ENCODE results near the gene CAPN14. TPM values are rescaled to one million over a fixed set of nuclear protein-coding genes. Genes with fewer than 3 reads are reported as not detected.

CAPN14 gene
- total RNA-seq, 1 experiment from 2014 or later = not detected

- no peak for TF ChIP-seq CTCF (IDR thresholded peaks at IDR 0.05 in 2 of 3, conservative IDR thresholded peaks at IDR 0.05 in 1 of 3; ENCODE audit: borderline replicate concordance in 1 of 3, insufficient read depth in 1 of 3, low read depth in 2 of 3, low read length in 2 of 3)
These were observed 75.2 kb downstream of the CAPN14 start (continued) for GRCh38 chr2:31142110-31142509.

GRCh38 chr2:31141443-31142085 lies 75.8 kb downstream of the CAPN14 start:
- Histone ChIP-seq H3K4me3 (replicated peaks in 1 of 2; ENCODE audit: low read depth in 1 of 2, low read length in 2 of 2) (no peak overlapping the region), H3K27me3 (ENCODE audit: insufficient read depth, low read length) (peaks cover 42% of the 10 kb centered on the region), H3K27ac (ENCODE audit: low read depth, low read length) (no peak overlapping the region), H3K9me2 (ENCODE audit: insufficient read depth) (no peaks in the 10 kb centered on the region), H2AFZ (ENCODE audit: low read depth, low read length, poor library complexity, severe bottlenecking) (no peak overlapping the region), H4K20me1 (ENCODE audit: insufficient read depth) (no peaks in the 10 kb centered on the region), H3K9ac (ENCODE audit: low read length) (no peak overlapping the region), H3K79me2 (ENCODE audit: insufficient read depth, low read length) (peaks cover 6% of the 10 kb centered on the region; the same call in 1 of the 2 replicates), H3K4me2 (ENCODE audit: low read length) (no peak overlapping the region), H3K4me1 (ENCODE audit: control insufficient read depth in 1 of 2, insufficient read depth in 2 of 2, low read length in 2 of 2) (peaks cover 0 to 9% of the 10 kb centered on the region in 2 experiments; a peak in 1 of 4 replicates), H3K36me3 (ENCODE audit: control insufficient read depth in 1 of 2, insufficient read depth in 2 of 2, low read length in 2 of 2) (no peaks in the 10 kb centered on the region), H3K9me3 (ENCODE audit: control insufficient read depth in 1 of 2, insufficient read depth in 1 of 2, low read depth in 1 of 2, low read length in 2 of 2) (no peaks in the 10 kb centered on the region)
- ChIA-PET RAD21 (ENCODE audit: low non-redundant PET in 1 of 2, low total read pairs in 2 of 2, uncharacterized antibody in 2 of 2, unreplicated experiment in 2 of 2) (no interaction called here), CTCF (interaction anchor here (1.0 to 1.4 kb wide), 2 partner anchors 28 to 430 kb away, joined by 3 to 4 read pairs; no protein-coding TSS in a partner anchor), POLR2A (no interaction called here)
- DNase-seq (ENCODE audit: low read depth, low spot score) (no peak), ATAC-seq (no peak)
- TF ChIP-seq CBX3 (IDR thresholded peaks at IDR 0.05; ENCODE audit: low read depth) = no peak
- TF ChIP-seq RAD21 (IDR thresholded peaks at IDR 0.05; ENCODE audit: low read depth) = no peak
- intact Hi-C loops (cut with micrococcal nuclease) = no loop called here
- BruUV-seq (replicated peaks) = no TSS peak

- POLR2A ChIA-PET = no interaction called here
- Histone ChIP-seq H3K9ac (ENCODE audit: low read length) (no peak overlapping the region), H3K4me3 (replicated peaks in 1 of 2; ENCODE audit: low read depth in 1 of 2, low read length in 2 of 2) (no peak overlapping the region), H2AFZ (ENCODE audit: low read depth, low read length, poor library complexity, severe bottlenecking) (no peak overlapping the region), H3K27me3 (ENCODE audit: insufficient read depth, low read length) (peaks cover 32% of the 10 kb centered on the region), H3K4me2 (ENCODE audit: low read length) (no peak overlapping the region), H3K4me1 (ENCODE audit: control insufficient read depth in 1 of 2, insufficient read depth in 2 of 2, low read length in 2 of 2) (peaks cover 0 to 15% of the 10 kb centered on the region in 2 experiments; a peak in 2 of 4 replicates), H3K9me2 (ENCODE audit: insufficient read depth) (no peaks in the 10 kb centered on the region), H4K20me1 (ENCODE audit: insufficient read depth) (no peaks in the 10 kb centered on the region; the same call in 1 of the 2 replicates), H3K27ac (ENCODE audit: low read depth, low read length) (no peak overlapping the region), H3K36me3 (ENCODE audit: control insufficient read depth in 1 of 2, insufficient read depth in 2 of 2, low read length in 2 of 2) (no peaks in the 10 kb centered on the region), H3K9me3 (ENCODE audit: control insufficient read depth in 1 of 2, insufficient read depth in 1 of 2, low read depth in 1 of 2, low read length in 2 of 2) (no peaks in the 10 kb centered on the region), H3K79me2 (ENCODE audit: insufficient read depth, low read length) (peaks cover 20% of the 10 kb centered on the region; the same call in 1 of the 2 replicates)
- ATAC-seq (no peak), DNase-seq (ENCODE audit: low read depth, low spot score) (no peak)
- intact Hi-C loops (cut with micrococcal nuclease) = no loop called here
- RAD21 ChIA-PET (ENCODE audit: low non-redundant PET in 1 of 2, low total read pairs in 2 of 2, uncharacterized antibody in 2 of 2, unreplicated experiment in 2 of 2) = no interaction called here
- CTCF ChIA-PET = interaction anchor here (1.4 kb wide), 1 partner anchor 30 kb away, joined by 4 read pairs; no protein-coding TSS in a partner anchor
- BruUV-seq (replicated peaks) = no TSS peak
- no peak for TF ChIP-seq POLR2AphosphoS5 (IDR thresholded peaks at IDR 0.05; ENCODE audit: low read depth, low read length)
- TF ChIP-seq, protein P1, sequence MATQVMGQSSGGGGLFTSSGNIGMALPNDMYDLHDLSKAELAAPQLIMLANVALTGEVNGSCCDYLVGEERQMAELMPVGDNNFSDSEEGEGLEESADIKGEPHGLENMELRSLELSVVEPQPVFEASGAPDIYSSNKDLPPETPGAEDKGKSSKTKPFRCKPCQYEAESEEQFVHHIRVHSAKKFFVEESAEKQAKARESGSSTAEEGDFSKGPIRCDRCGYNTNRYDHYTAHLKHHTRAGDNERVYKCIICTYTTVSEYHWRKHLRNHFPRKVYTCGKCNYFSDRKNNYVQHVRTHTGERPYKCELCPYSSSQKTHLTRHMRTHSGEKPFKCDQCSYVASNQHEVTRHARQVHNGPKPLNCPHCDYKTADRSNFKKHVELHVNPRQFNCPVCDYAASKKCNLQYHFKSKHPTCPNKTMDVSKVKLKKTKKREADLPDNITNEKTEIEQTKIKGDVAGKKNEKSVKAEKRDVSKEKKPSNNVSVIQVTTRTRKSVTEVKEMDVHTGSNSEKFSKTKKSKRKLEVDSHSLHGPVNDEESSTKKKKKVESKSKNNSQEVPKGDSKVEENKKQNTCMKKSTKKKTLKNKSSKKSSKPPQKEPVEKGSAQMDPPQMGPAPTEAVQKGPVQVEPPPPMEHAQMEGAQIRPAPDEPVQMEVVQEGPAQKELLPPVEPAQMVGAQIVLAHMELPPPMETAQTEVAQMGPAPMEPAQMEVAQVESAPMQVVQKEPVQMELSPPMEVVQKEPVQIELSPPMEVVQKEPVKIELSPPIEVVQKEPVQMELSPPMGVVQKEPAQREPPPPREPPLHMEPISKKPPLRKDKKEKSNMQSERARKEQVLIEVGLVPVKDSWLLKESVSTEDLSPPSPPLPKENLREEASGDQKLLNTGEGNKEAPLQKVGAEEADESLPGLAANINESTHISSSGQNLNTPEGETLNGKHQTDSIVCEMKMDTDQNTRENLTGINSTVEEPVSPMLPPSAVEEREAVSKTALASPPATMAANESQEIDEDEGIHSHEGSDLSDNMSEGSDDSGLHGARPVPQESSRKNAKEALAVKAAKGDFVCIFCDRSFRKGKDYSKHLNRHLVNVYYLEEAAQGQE (IDR thresholded peaks at IDR 0.05; ENCODE audit: low read depth) = no peak
- no peak for TF ChIP-seq POLR2A (IDR thresholded peaks at IDR 0.05; ENCODE audit: borderline replicate concordance, extremely low read depth, insufficient read depth, insufficient read length)
These were observed 77.2 kb downstream of the CAPN14 start for GRCh38 chr2:31140151-31140550.
